WTC11 (cell line): ENCODE measurements around the gene ELOVL5. TPM values are rescaled to one million over a fixed set of nuclear protein-coding genes. Genes with fewer than 3 reads are reported as not detected.

Experiments used
- ATAC-seq: fragments of 200-7000 bp; cut with Tn5 transposase; 2 replicates; pipeline ENCODE4 v1.10.0; 2021; ENCODE audit warnings: mild to moderate bottlenecking, moderate library complexity
- CTCF ChIA-PET: fragments of 300-600 bp; sonication (Branson Sonifier 250); formaldehyde crosslinking; loops from one replicate; lab custom pipeline; 2021; ENCODE audit warnings: antibody characterized with exemption; lab: Charles Lee
- POLR2A ChIA-PET: fragments of 350-600 bp; sonication (Branson Sonifier 250); formaldehyde crosslinking; loops from one replicate; lab custom pipeline; 2021; ENCODE audit warnings: antibody characterized with exemption; lab: Charles Lee
- DNase-seq: peaks from one replicate; pipeline ENCODE4 v3.0.0; 2021; ENCODE audit warnings: low spot score
- H3K27ac Mint-ChIP-seq: 2 replicates; pipeline ENCODE4 v1.8.0; 2021; ENCODE audit warnings: mixed read lengths
- H3K27me3 Mint-ChIP-seq: 2 replicates; pipeline ENCODE4 v1.8.0; 2021; ENCODE audit warnings: low read depth, mild to moderate bottlenecking, moderate library complexity, mixed read lengths
- H3K36me3 Mint-ChIP-seq: 2 replicates; pipeline ENCODE4 v1.8.0; 2021; ENCODE audit warnings: mixed read lengths
- H3K4me1 Mint-ChIP-seq: 2 replicates; pipeline ENCODE4 v1.8.0; 2022; ENCODE audit warnings: mixed read lengths
- H3K4me3 Mint-ChIP-seq: 2 replicates; pipeline ENCODE4 v1.8.0; 2021; ENCODE audit warnings: mild to moderate bottlenecking, moderate library complexity, mixed read lengths
- H3K9me3 Mint-ChIP-seq: 2 replicates; pipeline ENCODE4 v1.8.0; 2021; ENCODE audit warnings: mixed read lengths
- ATF1 ChIP-seq: sonication (generic); formaldehyde crosslinking; IDR thresholded peaks from 2 replicates; pipeline ENCODE4 v1.8.1; 2023; ENCODE audit warnings: mild to moderate bottlenecking, moderate library complexity, missing genetic modification reagents
- EMX1 ChIP-seq: fragments of 250-450 bp; sonication (Bioruptor Pico); IDR thresholded peaks from 2 replicates; pipeline ENCODE4 v1.8.0; 2021; ENCODE audit warnings: mild to moderate bottlenecking
- FOXJ3 ChIP-seq: sonication (generic); formaldehyde crosslinking; IDR thresholded peaks from 2 replicates; pipeline ENCODE4 v1.9.0; 2021; ENCODE audit warnings: missing genetic modification reagents, mild to moderate bottlenecking, borderline replicate concordance
- FOXP1 ChIP-seq: sonication (generic); formaldehyde crosslinking; IDR thresholded peaks from 2 replicates; pipeline ENCODE4 v1.8.0; 2022; ENCODE audit warnings: missing genetic modification reagents, mild to moderate bottlenecking, moderate library complexity, borderline replicate concordance
- GABPB1 ChIP-seq: sonication (generic); formaldehyde crosslinking; IDR thresholded peaks from 2 replicates; pipeline ENCODE4 v1.8.1; 2023; ENCODE audit warnings: mild to moderate bottlenecking, missing genetic modification reagents
- GTF2I ChIP-seq: fragments of 250-450 bp; sonication (Bioruptor Pico); conservative IDR thresholded peaks from 2 replicates; pipeline ENCODE4 v1.4.0; 2021; ENCODE audit warnings: mild to moderate bottlenecking
- HMGA2 ChIP-seq: fragments of 250-450 bp; sonication (Bioruptor Pico); IDR thresholded peaks from 2 replicates; pipeline ENCODE4 v1.4.0; 2021; ENCODE audit warnings: mild to moderate bottlenecking, moderate library complexity
- IRF2 ChIP-seq: sonication (generic); formaldehyde crosslinking; IDR thresholded peaks from 2 replicates; pipeline ENCODE4 v1.8.0; 2022; ENCODE audit warnings: low read depth, missing genetic modification reagents, borderline replicate concordance
- SP1 ChIP-seq: sonication (generic); formaldehyde crosslinking; conservative IDR thresholded peaks from 2 replicates; pipeline ENCODE4 v1.8.1; 2022; ENCODE audit warnings: missing genetic modification reagents
- TEAD4 ChIP-seq: sonication (generic); formaldehyde crosslinking; IDR thresholded peaks from 2 replicates; pipeline ENCODE4 v1.8.0; 2022; ENCODE audit warnings: mild to moderate bottlenecking, missing genetic modification reagents
- ZNF138 ChIP-seq: sonication (generic); formaldehyde crosslinking; conservative IDR thresholded peaks from 2 replicates; pipeline ENCODE4 v1.8.1; 2022; ENCODE audit warnings: mild to moderate bottlenecking, moderate library complexity, missing genetic modification reagents
- ZNF232 ChIP-seq: sonication (generic); formaldehyde crosslinking; IDR thresholded peaks from 2 replicates; pipeline ENCODE4 v1.8.0; 2022; ENCODE audit warnings: mild to moderate bottlenecking, missing genetic modification reagents
- ZNF671 ChIP-seq: fragments of 250-450 bp; sonication (Bioruptor Pico); IDR thresholded peaks from 2 replicates; pipeline ENCODE4 v1.8.0; 2021; ENCODE audit warnings: mild to moderate bottlenecking
- total RNA-seq: library from RNA; stranded (reverse); gene quantifications from 3 replicates; pipeline ENCODE4 v1.2.3, GENCODE V29; 2021
- TF ChIP-seq, protein P1 (sequence below): fragments of 250-450 bp; sonication (Bioruptor Pico); IDR thresholded peaks from 2 replicates; pipeline ENCODE4 v1.9.0; 2021; ENCODE audit warnings: mild to moderate bottlenecking
- TF ChIP-seq, protein P2 (sequence below): sonication (generic); formaldehyde crosslinking; IDR thresholded peaks from 2 replicates; pipeline ENCODE4 v1.8.1; 2022; ENCODE audit warnings: low read depth, mild to moderate bottlenecking, moderate library complexity, missing genetic modification reagents, borderline replicate concordance
- TF ChIP-seq, protein P3 (sequence below): fragments of 250-450 bp; sonication (Bioruptor Pico); IDR thresholded peaks from 2 replicates; pipeline ENCODE4 v1.9.0; 2021; ENCODE audit warnings: mild to moderate bottlenecking, borderline replicate concordance
- TF ChIP-seq, protein P4 (sequence below): sonication (generic); formaldehyde crosslinking; IDR thresholded peaks from 2 replicates; pipeline ENCODE4 v1.8.0; 2022; ENCODE audit warnings: mild to moderate bottlenecking, missing genetic modification reagents
- TF ChIP-seq, protein P5 (sequence below): sonication (generic); formaldehyde crosslinking; IDR thresholded peaks from 2 replicates; pipeline ENCODE4 v1.8.0; 2022; ENCODE audit warnings: mild to moderate bottlenecking, missing genetic modification reagents
- TF ChIP-seq, protein P6 (sequence below): fragments of 200-600 bp; IDR thresholded peaks from 2 replicates; pipeline ENCODE4 v1.8.0; 2022; ENCODE audit warnings: antibody characterized with exemption
- TF ChIP-seq, protein P7 (sequence below): sonication (generic); formaldehyde crosslinking; IDR thresholded peaks from 2 replicates; pipeline ENCODE4 v1.8.0; 2022; ENCODE audit warnings: mild to moderate bottlenecking, missing genetic modification reagents
- TF ChIP-seq, protein P8 (sequence below): sonication (generic); formaldehyde crosslinking; IDR thresholded peaks from 2 replicates; pipeline ENCODE4 v1.8.1; 2023; ENCODE audit warnings: mild to moderate bottlenecking, missing genetic modification reagents
- TF ChIP-seq, protein P9 (sequence below): sonication (generic); formaldehyde crosslinking; IDR thresholded peaks from 2 replicates; pipeline ENCODE4 v1.8.0; 2023; ENCODE audit warnings: missing genetic modification reagents

The ELOVL5 gene
- total RNA-seq, 1 experiment from 2014 or later, result 122 TPM

DNA sequence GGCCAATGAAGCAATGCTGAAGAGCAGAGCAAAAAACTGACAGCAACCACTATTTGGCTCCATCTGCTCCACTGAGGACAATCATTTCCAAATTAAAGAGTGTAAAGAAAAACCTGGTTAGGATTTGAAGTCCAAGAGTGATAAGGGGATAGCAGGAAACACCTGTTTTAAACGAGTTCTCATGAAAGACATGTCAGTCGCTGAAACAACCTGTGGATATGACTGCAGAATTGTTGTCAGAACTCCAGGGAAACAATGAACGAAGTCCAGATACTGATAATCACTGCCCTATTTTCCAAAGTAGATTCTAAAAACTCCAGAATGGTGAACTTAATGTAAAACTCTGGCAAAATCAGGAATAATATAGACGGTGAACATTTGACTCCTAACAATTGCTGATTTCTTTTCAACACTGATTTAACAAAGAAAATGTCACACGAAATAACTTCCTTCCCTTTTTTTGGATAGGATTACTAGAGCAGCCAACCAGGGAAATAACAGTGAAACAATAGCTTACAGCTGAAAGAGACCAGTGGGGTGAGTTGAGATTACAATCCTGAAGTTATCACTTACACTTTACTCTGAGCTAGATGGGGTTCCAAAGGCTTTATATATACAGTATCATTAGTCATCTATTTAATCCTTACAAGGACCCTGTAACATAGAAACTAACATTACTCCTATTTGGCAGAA is 83.7 kb downstream of the ELOVL5 start:
- Mint-ChIP-seq H3K27ac (no peak overlapping the region), H3K4me1 (no peaks in the 10 kb centered on the region), H3K36me3 (peaks cover 70% of the 10 kb centered on the region), H3K27me3 (no peaks in the 10 kb centered on the region), H3K9me3 (no peaks in the 10 kb centered on the region), H3K4me3 (no peak overlapping the region)
- ChIA-PET POLR2A (no interaction called here), CTCF (no interaction called here)
- no peak for ATAC-seq
- no peak for TF ChIP-seq ZNF232 (CRISPR knock-in tag)
- TF ChIP-seq, protein P1, sequence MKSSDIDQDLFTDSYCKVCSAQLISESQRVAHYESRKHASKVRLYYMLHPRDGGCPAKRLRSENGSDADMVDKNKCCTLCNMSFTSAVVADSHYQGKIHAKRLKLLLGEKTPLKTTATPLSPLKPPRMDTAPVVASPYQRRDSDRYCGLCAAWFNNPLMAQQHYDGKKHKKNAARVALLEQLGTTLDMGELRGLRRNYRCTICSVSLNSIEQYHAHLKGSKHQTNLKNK (CRISPR knock-in tag), result no peak
- no peak for TF ChIP-seq FOXP1 (CRISPR knock-in tag)
- no peak for TF ChIP-seq EMX1 (CRISPR knock-in tag)
- TF ChIP-seq, protein P2, sequence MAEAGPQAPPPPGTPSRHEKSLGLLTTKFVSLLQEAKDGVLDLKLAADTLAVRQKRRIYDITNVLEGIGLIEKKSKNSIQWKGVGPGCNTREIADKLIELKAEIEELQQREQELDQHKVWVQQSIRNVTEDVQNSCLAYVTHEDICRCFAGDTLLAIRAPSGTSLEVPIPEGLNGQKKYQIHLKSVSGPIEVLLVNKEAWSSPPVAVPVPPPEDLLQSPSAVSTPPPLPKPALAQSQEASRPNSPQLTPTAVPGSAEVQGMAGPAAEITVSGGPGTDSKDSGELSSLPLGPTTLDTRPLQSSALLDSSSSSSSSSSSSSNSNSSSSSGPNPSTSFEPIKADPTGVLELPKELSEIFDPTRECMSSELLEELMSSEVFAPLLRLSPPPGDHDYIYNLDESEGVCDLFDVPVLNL (CRISPR knock-in tag), result no peak
- no peak for TF ChIP-seq GTF2I (CRISPR knock-in tag)
- no peak for TF ChIP-seq ZNF671 (CRISPR knock-in tag)
- no peak for TF ChIP-seq FOXJ3 (CRISPR knock-in tag)
- TF ChIP-seq HMGA2 (CRISPR knock-in tag), result no peak
- TF ChIP-seq SP1, result no peak
- TF ChIP-seq, protein P3, sequence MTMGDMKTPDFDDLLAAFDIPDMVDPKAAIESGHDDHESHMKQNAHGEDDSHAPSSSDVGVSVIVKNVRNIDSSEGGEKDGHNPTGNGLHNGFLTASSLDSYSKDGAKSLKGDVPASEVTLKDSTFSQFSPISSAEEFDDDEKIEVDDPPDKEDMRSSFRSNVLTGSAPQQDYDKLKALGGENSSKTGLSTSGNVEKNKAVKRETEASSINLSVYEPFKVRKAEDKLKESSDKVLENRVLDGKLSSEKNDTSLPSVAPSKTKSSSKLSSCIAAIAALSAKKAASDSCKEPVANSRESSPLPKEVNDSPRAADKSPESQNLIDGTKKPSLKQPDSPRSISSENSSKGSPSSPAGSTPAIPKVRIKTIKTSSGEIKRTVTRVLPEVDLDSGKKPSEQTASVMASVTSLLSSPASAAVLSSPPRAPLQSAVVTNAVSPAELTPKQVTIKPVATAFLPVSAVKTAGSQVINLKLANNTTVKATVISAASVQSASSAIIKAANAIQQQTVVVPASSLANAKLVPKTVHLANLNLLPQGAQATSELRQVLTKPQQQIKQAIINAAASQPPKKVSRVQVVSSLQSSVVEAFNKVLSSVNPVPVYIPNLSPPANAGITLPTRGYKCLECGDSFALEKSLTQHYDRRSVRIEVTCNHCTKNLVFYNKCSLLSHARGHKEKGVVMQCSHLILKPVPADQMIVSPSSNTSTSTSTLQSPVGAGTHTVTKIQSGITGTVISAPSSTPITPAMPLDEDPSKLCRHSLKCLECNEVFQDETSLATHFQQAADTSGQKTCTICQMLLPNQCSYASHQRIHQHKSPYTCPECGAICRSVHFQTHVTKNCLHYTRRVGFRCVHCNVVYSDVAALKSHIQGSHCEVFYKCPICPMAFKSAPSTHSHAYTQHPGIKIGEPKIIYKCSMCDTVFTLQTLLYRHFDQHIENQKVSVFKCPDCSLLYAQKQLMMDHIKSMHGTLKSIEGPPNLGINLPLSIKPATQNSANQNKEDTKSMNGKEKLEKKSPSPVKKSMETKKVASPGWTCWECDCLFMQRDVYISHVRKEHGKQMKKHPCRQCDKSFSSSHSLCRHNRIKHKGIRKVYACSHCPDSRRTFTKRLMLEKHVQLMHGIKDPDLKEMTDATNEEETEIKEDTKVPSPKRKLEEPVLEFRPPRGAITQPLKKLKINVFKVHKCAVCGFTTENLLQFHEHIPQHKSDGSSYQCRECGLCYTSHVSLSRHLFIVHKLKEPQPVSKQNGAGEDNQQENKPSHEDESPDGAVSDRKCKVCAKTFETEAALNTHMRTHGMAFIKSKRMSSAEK (CRISPR knock-in tag), result no peak
- TF ChIP-seq, protein P4, sequence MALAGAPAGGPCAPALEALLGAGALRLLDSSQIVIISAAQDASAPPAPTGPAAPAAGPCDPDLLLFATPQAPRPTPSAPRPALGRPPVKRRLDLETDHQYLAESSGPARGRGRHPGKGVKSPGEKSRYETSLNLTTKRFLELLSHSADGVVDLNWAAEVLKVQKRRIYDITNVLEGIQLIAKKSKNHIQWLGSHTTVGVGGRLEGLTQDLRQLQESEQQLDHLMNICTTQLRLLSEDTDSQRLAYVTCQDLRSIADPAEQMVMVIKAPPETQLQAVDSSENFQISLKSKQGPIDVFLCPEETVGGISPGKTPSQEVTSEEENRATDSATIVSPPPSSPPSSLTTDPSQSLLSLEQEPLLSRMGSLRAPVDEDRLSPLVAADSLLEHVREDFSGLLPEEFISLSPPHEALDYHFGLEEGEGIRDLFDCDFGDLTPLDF (CRISPR knock-in tag), result no peak
- TF ChIP-seq, protein P5, sequence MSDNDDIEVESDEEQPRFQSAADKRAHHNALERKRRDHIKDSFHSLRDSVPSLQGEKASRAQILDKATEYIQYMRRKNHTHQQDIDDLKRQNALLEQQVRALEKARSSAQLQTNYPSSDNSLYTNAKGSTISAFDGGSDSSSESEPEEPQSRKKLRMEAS (CRISPR knock-in tag), result no peak
- DNase-seq, result no peak

DNA sequence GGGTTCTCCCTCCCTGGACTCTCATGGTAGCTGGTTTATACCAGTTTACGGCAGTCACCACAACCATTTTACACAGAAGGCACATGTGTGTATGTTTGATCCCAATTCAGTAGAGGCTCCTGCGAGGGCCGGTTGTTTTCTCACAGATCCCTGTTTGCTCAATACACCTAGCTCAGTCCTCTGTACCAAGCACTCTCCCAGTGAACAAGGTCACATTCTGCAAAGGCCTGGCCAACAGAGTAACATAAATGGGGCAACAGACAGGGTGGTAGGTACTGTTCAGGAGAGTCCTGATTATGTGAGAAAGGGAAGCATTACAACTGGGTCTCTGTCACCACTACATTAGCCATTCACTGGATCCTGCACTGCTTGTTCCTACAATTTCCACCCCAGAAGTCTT is 84.4 kb downstream of the ELOVL5 start:
- no peaks in the 10 kb centered on the region for H3K27me3 Mint-ChIP-seq
- H3K4me3 Mint-ChIP-seq, result no peak overlapping the region
- ChIA-PET CTCF (no interaction called here), POLR2A (no interaction called here)
- H3K36me3 Mint-ChIP-seq, result peaks cover 70% of the 10 kb centered on the region
- no peak for ATAC-seq
- H3K9me3 Mint-ChIP-seq, result no peaks in the 10 kb centered on the region
- no peak for DNase-seq
- H3K4me1 Mint-ChIP-seq, result no peaks in the 10 kb centered on the region
- TF ChIP-seq, protein P6, sequence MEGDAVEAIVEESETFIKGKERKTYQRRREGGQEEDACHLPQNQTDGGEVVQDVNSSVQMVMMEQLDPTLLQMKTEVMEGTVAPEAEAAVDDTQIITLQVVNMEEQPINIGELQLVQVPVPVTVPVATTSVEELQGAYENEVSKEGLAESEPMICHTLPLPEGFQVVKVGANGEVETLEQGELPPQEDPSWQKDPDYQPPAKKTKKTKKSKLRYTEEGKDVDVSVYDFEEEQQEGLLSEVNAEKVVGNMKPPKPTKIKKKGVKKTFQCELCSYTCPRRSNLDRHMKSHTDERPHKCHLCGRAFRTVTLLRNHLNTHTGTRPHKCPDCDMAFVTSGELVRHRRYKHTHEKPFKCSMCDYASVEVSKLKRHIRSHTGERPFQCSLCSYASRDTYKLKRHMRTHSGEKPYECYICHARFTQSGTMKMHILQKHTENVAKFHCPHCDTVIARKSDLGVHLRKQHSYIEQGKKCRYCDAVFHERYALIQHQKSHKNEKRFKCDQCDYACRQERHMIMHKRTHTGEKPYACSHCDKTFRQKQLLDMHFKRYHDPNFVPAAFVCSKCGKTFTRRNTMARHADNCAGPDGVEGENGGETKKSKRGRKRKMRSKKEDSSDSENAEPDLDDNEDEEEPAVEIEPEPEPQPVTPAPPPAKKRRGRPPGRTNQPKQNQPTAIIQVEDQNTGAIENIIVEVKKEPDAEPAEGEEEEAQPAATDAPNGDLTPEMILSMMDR, result no peak
- TF ChIP-seq, protein P7, sequence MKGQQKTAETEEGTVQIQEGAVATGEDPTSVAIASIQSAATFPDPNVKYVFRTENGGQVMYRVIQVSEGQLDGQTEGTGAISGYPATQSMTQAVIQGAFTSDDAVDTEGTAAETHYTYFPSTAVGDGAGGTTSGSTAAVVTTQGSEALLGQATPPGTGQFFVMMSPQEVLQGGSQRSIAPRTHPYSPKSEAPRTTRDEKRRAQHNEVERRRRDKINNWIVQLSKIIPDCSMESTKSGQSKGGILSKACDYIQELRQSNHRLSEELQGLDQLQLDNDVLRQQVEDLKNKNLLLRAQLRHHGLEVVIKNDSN, result no peak
- TF ChIP-seq FOXJ3 (CRISPR knock-in tag) (no peak), ZNF138 (CRISPR knock-in tag) (no peak), IRF2 (CRISPR knock-in tag) (no peak), GABPB1 (CRISPR knock-in tag) (no peak), ATF1 (CRISPR knock-in tag) (no peak), TEAD4 (CRISPR knock-in tag) (no peak)
- TF ChIP-seq, protein P8, sequence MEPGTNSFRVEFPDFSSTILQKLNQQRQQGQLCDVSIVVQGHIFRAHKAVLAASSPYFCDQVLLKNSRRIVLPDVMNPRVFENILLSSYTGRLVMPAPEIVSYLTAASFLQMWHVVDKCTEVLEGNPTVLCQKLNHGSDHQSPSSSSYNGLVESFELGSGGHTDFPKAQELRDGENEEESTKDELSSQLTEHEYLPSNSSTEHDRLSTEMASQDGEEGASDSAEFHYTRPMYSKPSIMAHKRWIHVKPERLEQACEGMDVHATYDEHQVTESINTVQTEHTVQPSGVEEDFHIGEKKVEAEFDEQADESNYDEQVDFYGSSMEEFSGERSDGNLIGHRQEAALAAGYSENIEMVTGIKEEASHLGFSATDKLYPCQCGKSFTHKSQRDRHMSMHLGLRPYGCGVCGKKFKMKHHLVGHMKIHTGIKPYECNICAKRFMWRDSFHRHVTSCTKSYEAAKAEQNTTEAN (CRISPR knock-in tag), result no peak
- TF ChIP-seq, protein P9, sequence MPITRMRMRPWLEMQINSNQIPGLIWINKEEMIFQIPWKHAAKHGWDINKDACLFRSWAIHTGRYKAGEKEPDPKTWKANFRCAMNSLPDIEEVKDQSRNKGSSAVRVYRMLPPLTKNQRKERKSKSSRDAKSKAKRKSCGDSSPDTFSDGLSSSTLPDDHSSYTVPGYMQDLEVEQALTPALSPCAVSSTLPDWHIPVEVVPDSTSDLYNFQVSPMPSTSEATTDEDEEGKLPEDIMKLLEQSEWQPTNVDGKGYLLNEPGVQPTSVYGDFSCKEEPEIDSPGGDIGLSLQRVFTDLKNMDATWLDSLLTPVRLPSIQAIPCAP (CRISPR knock-in tag), result no peak
- TF ChIP-seq, protein P1 (CRISPR knock-in tag), result no peak
- H3K27ac Mint-ChIP-seq, result no peak overlapping the region
